HepG2 (cell line): ENCODE data around the gene COL9A3. TPM values are rescaled to one million over a fixed set of nuclear protein-coding genes. Genes with fewer than 3 reads are reported as not detected.

Experiments
- ATAC-seq: fragments of 200-7000 bp; cut with Tn5 transposase; 3 replicates; pipeline ENCODE4 v1.9.1; 2020; ENCODE audit warnings: mild to moderate bottlenecking, moderate library complexity
- BruUV-seq: library from RNA; stranded (reverse); fragments of 400-500 nt; replicated peaks from 2 replicates; lab custom pipeline; 2021; lab: Mats Ljungman, UMichigan
- CTCF ChIA-PET: fragments of 300-600 bp; formaldehyde crosslinking; extraction: SDS; loops from one replicate; lab custom pipeline; 2021; ENCODE audit warnings: low total read pairs, inconsistent platforms, low intra/inter-chr PET ratio; lab: Yijun Ruan, JAX
- POLR2A ChIA-PET: fragments of 350-600 bp; sonication (Branson Sonifier 250); formaldehyde crosslinking; loops from one replicate; lab custom pipeline; 2020; ENCODE audit warnings: antibody characterized with exemption, inconsistent platforms; lab: Yijun Ruan, JAX
- DNase-seq: peaks from one replicate; pipeline ENCODE4 v3.0.0-alpha.2; 2015; ENCODE audit warnings: low spot score
- FAIRE-seq: peaks from 3 replicates; lab custom pipeline; 2011; peaks lifted over from hg19 to GRCh38; lab: Jason Lieb, UNC
- H2AFZ ChIP-seq: one replicate; pipeline ENCODE4 v1.6.1; 2011; ENCODE audit warnings: low read length, inconsistent platforms
- H3K27ac ChIP-seq: fragments of 300-600 bp; 3 replicates; pipeline ENCODE4 v1.8.0; 2011; ENCODE audit warnings: mixed run types, mild to moderate bottlenecking, mixed read lengths, low read length, inconsistent platforms; ENCODE audit not compliant: insufficient read depth; ENCODE audit errors: extremely low read length
- H3K27me3 ChIP-seq, 2 experiments: fragments of 200-600 bp in 1 of 2; 2 replicates in 1 of 2; 3 replicates in 1 of 2; pipeline versions ENCODE4 v1.6.0 to v1.8.0; 2011; ENCODE audit warnings: low read length in 2 of 2, mild to moderate bottlenecking in 2 of 2, moderate library complexity in 2 of 2, inconsistent platforms in 1 of 2; ENCODE audit not compliant: insufficient read depth in 2 of 2, control insufficient read depth in 1 of 2
- H3K36me3 ChIP-seq, 2 experiments: fragments of 200-600 bp in 1 of 2; replicated peaks in 1 of 2; 2 replicates in 1 of 2; 3 replicates in 1 of 2; pipeline versions ENCODE4 v1.5.1 to v1.8.0; 2011; ENCODE audit warnings: low read length in 2 of 2, inconsistent platforms in 1 of 2; ENCODE audit not compliant: insufficient read depth in 2 of 2, control insufficient read depth in 1 of 2
- H3K4me1 ChIP-seq: 2 replicates; pipeline ENCODE4 v1.5.1; 2012; ENCODE audit warnings: low read length, inconsistent platforms; ENCODE audit not compliant: insufficient read depth
- H3K4me2 ChIP-seq: 2 replicates; pipeline ENCODE4 v1.6.0; 2011; ENCODE audit warnings: low read depth, low read length, inconsistent platforms
- H3K4me3 ChIP-seq, 3 experiments: fragments of 200-600 bp in 1 of 3; sonication (generic), shearing (Covaris generic) in 1 of 3; replicated peaks in 1 of 3; 2 replicates each; pipeline ENCODE4 v1.5.1; 2011 to 2016; ENCODE audit warnings: low read length in 3 of 3, inconsistent platforms in 2 of 3, low read depth in 2 of 3, mild to moderate bottlenecking in 2 of 3, control low read depth in 1 of 3, mixed read lengths in 1 of 3; ENCODE audit not compliant: insufficient read depth in 1 of 3
- H3K79me2 ChIP-seq: one replicate; pipeline ENCODE4 v1.6.1; 2011; ENCODE audit warnings: low read length, inconsistent platforms; ENCODE audit not compliant: insufficient read depth
- H3K9ac ChIP-seq: 2 replicates; pipeline ENCODE4 v1.6.0; 2011; ENCODE audit warnings: mild to moderate bottlenecking, low read depth, low read length, inconsistent platforms; ENCODE audit not compliant: insufficient read depth
- H3K9me3 ChIP-seq: 2 replicates; pipeline ENCODE4 v1.5.1; 2012; ENCODE audit warnings: mild to moderate bottlenecking, low read length
- H4K20me1 ChIP-seq: 2 replicates; pipeline ENCODE4 v1.6.0; 2011; ENCODE audit warnings: inconsistent platforms, mild to moderate bottlenecking, low read length, moderate library complexity; ENCODE audit not compliant: insufficient read depth
- ARNTL ChIP-seq: sonication (generic); formaldehyde crosslinking; IDR thresholded peaks from 2 replicates; pipeline ENCODE4 v1.4.0; 2020; ENCODE audit warnings: mild to moderate bottlenecking, missing genetic modification reagents
- FOXM1 ChIP-seq: sonication (generic); formaldehyde crosslinking; IDR thresholded peaks from 2 replicates; pipeline ENCODE4 v1.5.0; 2020; ENCODE audit warnings: missing genetic modification reagents
- HNRNPLL ChIP-seq: fragments of 200-400 bp; formaldehyde crosslinking; IDR thresholded peaks from 2 replicates; pipeline ENCODE4 v1.6.1; 2017; ENCODE audit warnings: mild to moderate bottlenecking, low read depth, low read length; ENCODE audit not compliant: poor library complexity, severe bottlenecking
- MEIS1 ChIP-seq: sonication (generic); formaldehyde crosslinking; IDR thresholded peaks from 2 replicates; pipeline ENCODE4 v1.9.0; 2021; ENCODE audit warnings: mild to moderate bottlenecking, missing genetic modification reagents, moderate library complexity, borderline replicate concordance
- MTF2 ChIP-seq: sonication (generic); formaldehyde crosslinking; IDR thresholded peaks from 2 replicates; pipeline ENCODE4 v1.5.0; 2020; ENCODE audit warnings: missing genetic modification reagents, borderline replicate concordance
- NR0B2 ChIP-seq: sonication (generic); formaldehyde crosslinking; IDR thresholded peaks from 2 replicates; pipeline ENCODE4 v1.4.0; 2020; ENCODE audit warnings: mild to moderate bottlenecking, missing genetic modification reagents
- NR2C2 ChIP-seq: sonication (generic); formaldehyde crosslinking; IDR thresholded peaks from 2 replicates; pipeline ENCODE4 v1.4.0; 2020; ENCODE audit warnings: missing genetic modification reagents, mild to moderate bottlenecking, moderate library complexity, borderline replicate concordance
- PCBP1 ChIP-seq: fragments of 200-400 bp; formaldehyde crosslinking; IDR thresholded peaks from 2 replicates; pipeline ENCODE4 v1.6.1; 2017; ENCODE audit warnings: mild to moderate bottlenecking, low read depth, low read length, borderline replicate concordance
- PLSCR1 ChIP-seq: sonication (generic); formaldehyde crosslinking; IDR thresholded peaks from 2 replicates; pipeline ENCODE4 v1.5.0; 2020; ENCODE audit warnings: missing genetic modification reagents, mild to moderate bottlenecking, borderline replicate concordance
- YY1 ChIP-seq: IDR thresholded peaks from 2 replicates; pipeline ENCODE4 v1.6.1; 2011; ENCODE audit warnings: low read length, low read depth, moderate library complexity, mild to moderate bottlenecking; ENCODE audit not compliant: insufficient read depth, insufficient replicate concordance
- ZBTB7A ChIP-seq: sonication (generic); formaldehyde crosslinking; IDR thresholded peaks from 2 replicates; pipeline ENCODE4 v1.8.0; 2022; ENCODE audit warnings: mild to moderate bottlenecking, missing genetic modification reagents
- ZC3H13 ChIP-seq: sonication (generic); formaldehyde crosslinking; IDR thresholded peaks from 2 replicates; pipeline ENCODE4 v1.8.1; 2023; ENCODE audit warnings: mild to moderate bottlenecking, missing genetic modification reagents, moderate library complexity
- ZNF446 ChIP-seq: sonication (generic); formaldehyde crosslinking; IDR thresholded peaks from 2 replicates; pipeline ENCODE4 v1.5.0; 2020; ENCODE audit warnings: mild to moderate bottlenecking, missing genetic modification reagents
- ZNF574 ChIP-seq: sonication (generic); formaldehyde crosslinking; IDR thresholded peaks from 2 replicates; pipeline ENCODE4 v1.4.0; 2020; ENCODE audit warnings: missing genetic modification reagents
- WGBS: methylation state at CpG from one replicate; pipeline ENCODE4 v1.1.6; 2017; ENCODE audit warnings: low lambda C conversion rate; 5-methylcytosine and 5-hydroxymethylcytosine counted together
- in situ Hi-C: cut with HindIII; loops from 2 replicates; pipeline ENCODE4 v1.10.0; 2017; ENCODE audit warnings: low pct_unique_long_range_greater_than_20kb; ENCODE audit not compliant: extremely low pct_ligation_motif_present
- intact Hi-C: fragments of 100-400 bp; cut with micrococcal nuclease; formaldehyde crosslinking; loops from one replicate; pipeline ENCODE4 v1.10.0; 2022; ENCODE audit not compliant: unreplicated experiment
- polyA plus RNA-seq, 8 experiments: library from polyadenylated mRNA; depleted of rRNA in 3 of 8; stranded (reverse) in 7 of 8; unstranded in 1 of 8; fragments of >200 nt; fragmentation: Illumina TruSeq in 4 of 8; extraction: Trizol in 4 of 8; gene quantifications; 2 replicates each; pipeline versions ENCODE4 v1.2.1 to v1.2.3, GENCODE V29; 2011 to 2016; ENCODE audit warnings: low read depth in 4 of 8, missing spikeins in 1 of 8, mixed read lengths in 1 of 8; ENCODE audit not compliant: insufficient read depth in 1 of 8
- total RNA-seq, 5 experiments: library from RNA; depleted of rRNA; stranded (reverse); fragments of >200 nt; fragmentation: Illumina TruSeq; extraction: Trizol; gene quantifications; 2 replicates each; pipeline ENCODE4 v1.2.3, GENCODE V29; 2016; ENCODE audit warnings: low read depth in 1 of 5

The COL9A3 gene
- total and polyA plus RNA-seq, 2 of the 13 experiments (the other 11 are each of a cell fraction or from before 2014, with no cell fraction given) = 155 to 204 TPM

- Histone ChIP-seq H3K4me3 (peak overlapping the region; percentile 82 to 100 (median 96)), H3K36me3 (peaks cover 36 to 47% of the 10 kb centered on the region in 2 experiments), H3K4me2 (peak overlapping the region; percentile 89), H3K79me2 (peaks cover 24% of the 10 kb centered on the region), H3K9me3 (no peaks in the 10 kb centered on the region), H4K20me1 (peaks cover 15% of the 10 kb centered on the region; the same call in 1 of the 2 replicates), H3K27me3 (no peaks in the 10 kb centered on the region), H3K4me1 (peaks cover 48% of the 10 kb centered on the region), H3K9ac (peak overlapping the region; percentile 88), H3K27ac (peak overlapping the region; percentile 89), H2AFZ (no peak overlapping the region)
- CTCF ChIA-PET = interaction anchor here (1.5 kb wide), 1 partner anchor 15 kb away, joined by 5 read pairs; no protein-coding TSS in a partner anchor
- in situ Hi-C loops = no loop called here
- POLR2A ChIA-PET = interaction anchor here (1.1 to 6.6 kb wide), 8 partner anchors 9 to 183 kb away, joined by 3 to 110 read pairs (median 10); partner anchors contain the start of genes COL9A3 and MRGBP
- intact Hi-C loops = loop anchor here (1.0 to 5.0 kb wide), 4 partner anchors 12 to 184 kb away; no protein-coding TSS in a partner anchor
- DNase-seq = no peak
- 51% methylated on average over 11 of the region's 11 CpGs for WGBS
- TSS peak; percentile 60 for BruUV-seq
- ATAC-seq = no peak
- FAIRE-seq = no peak
- 0 out of 2 replicates have a peak, but pooled peaks have one; percentile 11 for TF ChIP-seq NR0B2 (CRISPR knock-in tag)
- TF ChIP-seq YY1 = no peak
- TF ChIP-seq ZNF574 (CRISPR knock-in tag) = no peak
- no peak for TF ChIP-seq PCBP1
- no peak for TF ChIP-seq NR2C2
- no peak for TF ChIP-seq PLSCR1 (CRISPR knock-in tag)
- TF ChIP-seq ZNF446 (CRISPR knock-in tag) = peak; percentile 26; the same call in 1 of the 2 replicates
- TF ChIP-seq ARNTL (CRISPR knock-in tag) = peak; percentile 17; the same call in 1 of the 2 replicates
- TF ChIP-seq MTF2 (CRISPR knock-in tag) = 0 out of 2 replicates have a peak, but pooled peaks have one; percentile 86
- no peak for TF ChIP-seq HNRNPLL
- TF ChIP-seq ZBTB7A (CRISPR knock-in tag) = no peak
- TF ChIP-seq ZC3H13 = peak; percentile 84
- no peak for TF ChIP-seq MEIS1 (CRISPR knock-in tag)
- TF ChIP-seq FOXM1 (CRISPR knock-in tag) = no peak
These were observed 10.3 kb upstream of the COL9A3 start for GRCh38 chr20:62806383-62807050.
